Stomach (tissue), 4 donors: ENCODE results near the gene THEMIS.

ENCODE experiments used
- CTCF ChIP-seq, 7 experiments: fragments of 450-650 bp in 4 of 7; fragments of 200-600 bp in 3 of 7; sonication (generic) in 3 of 7; IDR thresholded peaks; one replicate each; pipeline ENCODE4 v1.5.1; 2016 to 2019; ENCODE audit warnings: antibody characterized with exemption in 7 of 7, control low read depth in 2 of 7, mild to moderate bottlenecking in 1 of 7
- POLR2A ChIP-seq, 4 donors: fragments of 450-650 bp; IDR thresholded peaks; one replicate each; pipeline ENCODE4 v1.6.1; 2016; ENCODE audit warnings: antibody characterized with exemption in 4 of 4, control low read depth in 2 of 4, mild to moderate bottlenecking in 1 of 4, moderate library complexity in 1 of 4
- POLR2AphosphoS5 ChIP-seq, 3 donors: sonication (generic); formaldehyde crosslinking; IDR thresholded peaks; one replicate each; pipeline ENCODE4 v1.6.1; 2016; ENCODE audit warnings: antibody characterized with exemption in 3 of 3

GRCh38 chr6:127732927-127733326, 167.9 kb downstream of the THEMIS start:
- TF ChIP-seq CTCF (IDR thresholded peaks at IDR 0.05) (no peak), POLR2AphosphoS5 (IDR thresholded peaks at IDR 0.05) (no peak), POLR2A (IDR thresholded peaks at IDR 0.05) (no peak)
